Loucy (cell line): ENCODE data around the gene TXLNB.
"Not testable (repeated sequence)": the region's sequence is repeated elsewhere in the genome, so short reads cannot be mapped to it uniquely, and the experiment has no call there.

Source experiments
- CTCF ChIP-seq: fragments of 200-600 bp; sonication (generic); conservative IDR thresholded peaks from 2 replicates; pipeline ENCODE4 v1.5.1; 2014; ENCODE audit warnings: mild to moderate bottlenecking, antibody characterized with exemption, low read length
- EZH2phosphoT487 ChIP-seq: fragments of 200-600 bp; IDR thresholded peaks from 2 replicates; pipeline ENCODE4 v1.6.1; 2018; ENCODE audit warnings: antibody characterized with exemption, mild to moderate bottlenecking, moderate library complexity, borderline replicate concordance

- not testable (repeated sequence) for TF ChIP-seq CTCF, EZH2phosphoT487
Measured at GRCh38 chr6:139212460-139212859, 79.3 kb downstream of the TXLNB start.
